ENCODE results near the gene RALA. TPM values are rescaled to one million over a fixed set of nuclear protein-coding genes. Genes with fewer than 3 reads are reported as not detected.
A peak's percentile ranks its signal among the peaks of the same experiment; 100 is the strongest.

RALA gene
- 34.2 and 59.5 TPM in 2 replicates for total RNA-seq (ENCODE audit: low replicate concordance)

DNA sequence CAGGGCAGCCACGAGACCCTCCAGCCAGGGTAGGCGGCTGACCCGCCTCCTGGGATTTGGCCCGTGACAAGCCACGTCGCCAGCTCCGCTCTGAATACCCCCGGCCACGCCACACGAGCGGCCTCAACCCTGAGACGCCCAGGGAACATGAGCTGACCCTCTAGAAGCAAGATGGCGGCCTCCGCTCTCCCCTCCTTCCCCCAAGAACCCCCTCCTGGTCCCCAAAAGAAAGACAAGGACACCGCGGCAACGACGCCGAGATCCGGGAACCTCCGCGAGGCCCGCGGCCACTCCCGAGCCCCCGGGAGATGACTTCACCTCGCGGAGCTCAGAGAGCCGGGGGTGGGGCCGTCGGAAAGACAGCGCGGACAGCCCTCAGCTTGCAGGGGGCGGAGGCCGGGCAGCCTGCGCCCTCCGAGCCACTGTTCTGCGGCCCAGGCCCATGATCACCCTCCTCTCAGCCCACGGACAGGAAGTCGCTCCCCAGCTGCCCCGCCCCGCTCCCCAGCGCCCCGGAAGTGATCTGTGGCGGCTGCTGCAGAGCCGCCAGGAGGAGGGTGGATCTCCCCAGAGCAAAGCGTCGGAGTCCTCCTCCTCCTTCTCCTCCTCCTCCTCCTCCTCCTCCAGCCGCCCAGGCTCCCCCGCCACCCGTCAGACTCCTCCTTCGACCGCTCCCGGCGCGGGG lies at the start of gene RALA:
Gene RALA (plus strand): TSS at position 526 of the 685 bp plus-strand sequence. CDS start 63,096 bp downstream, outside the sequence.
- Mint-ChIP-seq H3K27ac (peak within 1 kb of the TSS; percentile 47), H3K36me3 (peaks cover 2% of the 10 kb centered on the region), H3K4me1 (peaks cover 31% of the 10 kb centered on the region), H3K4me3 (peak within 1 kb of the TSS; percentile 98), H3K9me3 (no peaks in the 10 kb centered on the region), H3K27me3 (ENCODE audit: insufficient read depth, low read depth) (peaks cover 2% of the 10 kb centered on the region)
- DNase-seq (ENCODE audit: low spot score) = peak; percentile 94
- Histone ChIP-seq H3K27me3 (no peaks in the 10 kb centered on the region), H3K36me3 (no peaks in the 10 kb centered on the region), H3K4me1 (peaks cover 37% of the 10 kb centered on the region), H3F3A (ENCODE audit: low read depth) (peaks cover 18% of the 10 kb centered on the region), H3K4me2 (peak within 1 kb of the TSS; percentile 91), H3K4me3 (peak within 1 kb of the TSS; percentile 86), H3K9me3 (ENCODE audit: low read depth) (no peaks in the 10 kb centered on the region), H4K20me1 (ENCODE audit: low read depth) (peaks cover 29% of the 10 kb centered on the region), H3K9ac (peak within 1 kb of the TSS; percentile 89), H2AFZ (replicated peaks) (peak within 1 kb of the TSS; percentile 74), H3K27ac (peak within 1 kb of the TSS; percentile 97), H3K79me2 (ENCODE audit: low read depth) (peaks cover 61% of the 10 kb centered on the region)
- TF ChIP-seq EZH2phosphoT487 (IDR thresholded peaks at IDR 0.05) (no peak), EZH2 (IDR thresholded peaks at IDR 0.05) (no peak), CTCF (IDR thresholded peaks at IDR 0.05) (no peak)

DNA sequence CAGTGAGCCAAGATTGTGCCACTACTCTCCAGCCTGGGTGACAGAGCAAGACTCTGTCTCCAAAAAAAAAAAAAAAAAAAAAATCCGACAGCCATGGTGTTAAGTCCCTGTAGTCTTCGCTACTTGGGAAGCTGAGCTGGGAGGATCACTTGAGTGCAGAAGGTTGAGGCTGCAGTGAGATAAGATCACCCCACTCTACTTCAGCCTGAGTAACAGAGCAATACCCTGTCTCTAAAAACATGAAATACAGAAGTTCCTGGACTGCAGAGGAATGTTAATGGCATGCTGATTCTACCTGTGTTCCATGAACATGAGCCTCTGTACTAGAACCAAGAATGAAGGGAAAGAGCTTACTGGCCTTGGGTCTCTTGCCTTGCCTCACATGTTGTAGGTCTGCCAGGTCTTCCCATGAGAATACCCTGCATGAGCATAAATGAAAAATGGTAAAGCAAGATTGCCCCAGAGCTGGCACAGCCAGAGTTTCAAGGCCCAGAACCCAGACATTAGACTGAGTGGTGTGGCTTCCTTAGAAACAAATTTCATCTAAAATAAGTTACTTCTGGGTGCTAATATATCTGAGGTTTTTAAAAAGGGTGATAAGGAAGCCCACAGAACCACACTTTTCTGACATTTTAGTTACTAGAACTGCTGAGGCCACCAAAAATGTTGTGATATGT lies 48.6 kb upstream of the RALA start:
- Histone ChIP-seq H3K79me2 (ENCODE audit: low read depth) (no peaks in the 10 kb centered on the region), H3K4me1 (no peaks in the 10 kb centered on the region), H4K20me1 (ENCODE audit: low read depth) (peaks cover 2% of the 10 kb centered on the region), H2AFZ (replicated peaks) (no peak overlapping the region), H3F3A (ENCODE audit: low read depth) (peaks cover 5% of the 10 kb centered on the region), H3K4me3 (no peak overlapping the region), H3K4me2 (no peak overlapping the region), H3K9ac (no peak overlapping the region), H3K27me3 (no peaks in the 10 kb centered on the region), H3K36me3 (peaks cover 7% of the 10 kb centered on the region), H3K9me3 (ENCODE audit: low read depth) (no peaks in the 10 kb centered on the region), H3K27ac (no peak overlapping the region)
- TF ChIP-seq EZH2phosphoT487 (IDR thresholded peaks at IDR 0.05) (no peak), CTCF (IDR thresholded peaks at IDR 0.05) (no peak), EZH2 (IDR thresholded peaks at IDR 0.05) (no peak)
- DNase-seq (ENCODE audit: low spot score) = no peak
- H3K4me1 Mint-ChIP-seq = no peaks in the 10 kb centered on the region
- H3K27me3 Mint-ChIP-seq (ENCODE audit: insufficient read depth, low read depth) = no peaks in the 10 kb centered on the region
- no peaks in the 10 kb centered on the region for H3K9me3 Mint-ChIP-seq
- H3K36me3 Mint-ChIP-seq = peaks cover 33% of the 10 kb centered on the region
- no peak overlapping the region for H3K27ac Mint-ChIP-seq
- no peak overlapping the region for H3K4me3 Mint-ChIP-seq

DNA sequence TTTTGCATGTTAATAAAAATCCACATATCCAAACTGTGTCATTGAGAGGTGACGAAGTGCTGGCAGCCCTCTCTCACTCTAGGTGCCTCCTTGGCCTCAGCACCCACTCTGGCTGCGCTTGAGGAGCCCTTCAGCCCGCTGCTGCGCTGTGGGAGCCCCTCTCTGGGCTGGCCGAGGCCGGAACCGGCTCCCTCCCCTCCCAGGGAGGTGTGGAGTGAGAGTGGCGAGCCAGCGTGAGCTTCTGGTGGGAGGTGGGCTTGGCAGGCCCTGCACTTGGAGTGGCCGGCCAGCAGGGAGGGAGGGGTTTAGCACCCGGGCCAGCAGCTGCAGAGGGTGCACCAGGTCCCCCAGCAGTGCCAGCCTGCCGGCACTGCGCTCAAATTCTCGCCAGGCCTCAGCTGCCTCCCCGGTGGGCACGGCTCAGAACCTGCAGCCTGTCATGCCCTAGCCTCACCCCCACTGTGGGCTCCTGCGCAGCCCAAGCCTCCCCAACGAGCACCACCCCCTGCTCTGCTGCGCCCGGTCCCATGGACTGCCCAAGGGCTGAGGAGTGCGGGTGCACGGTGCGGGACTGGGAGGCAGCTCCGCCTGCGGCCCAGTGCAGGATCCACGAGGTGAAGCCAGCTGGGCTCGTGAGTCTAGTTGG lies 46.0 kb upstream of the RALA start:
- Histone ChIP-seq H2AFZ (replicated peaks) (no peak overlapping the region), H3K4me3 (no peak overlapping the region), H3K27ac (no peak overlapping the region), H3K4me2 (no peak overlapping the region), H4K20me1 (ENCODE audit: low read depth) (no peaks in the 10 kb centered on the region), H3K79me2 (ENCODE audit: low read depth) (no peaks in the 10 kb centered on the region), H3K9ac (no peak overlapping the region), H3K36me3 (peaks cover 5% of the 10 kb centered on the region), H3K9me3 (ENCODE audit: low read depth) (no peaks in the 10 kb centered on the region), H3K27me3 (no peaks in the 10 kb centered on the region), H3F3A (ENCODE audit: low read depth) (peaks cover 10% of the 10 kb centered on the region), H3K4me1 (no peaks in the 10 kb centered on the region)
- Mint-ChIP-seq H3K27me3 (ENCODE audit: insufficient read depth, low read depth) (no peaks in the 10 kb centered on the region), H3K9me3 (no peaks in the 10 kb centered on the region), H3K27ac (no peak overlapping the region), H3K4me3 (no peak overlapping the region), H3K4me1 (peaks cover 5% of the 10 kb centered on the region), H3K36me3 (peaks cover 21% of the 10 kb centered on the region)
- no peak for TF ChIP-seq CTCF (IDR thresholded peaks at IDR 0.05)
- no peak for TF ChIP-seq EZH2phosphoT487 (IDR thresholded peaks at IDR 0.05)
- TF ChIP-seq EZH2 (IDR thresholded peaks at IDR 0.05) = no peak
- DNase-seq (ENCODE audit: low spot score) = no peak
